ENCODE measurements around the gene LAMA4.
A peak's percentile ranks its signal among the peaks of the same experiment; 100 is the strongest.

Gene LAMA4

DNA sequence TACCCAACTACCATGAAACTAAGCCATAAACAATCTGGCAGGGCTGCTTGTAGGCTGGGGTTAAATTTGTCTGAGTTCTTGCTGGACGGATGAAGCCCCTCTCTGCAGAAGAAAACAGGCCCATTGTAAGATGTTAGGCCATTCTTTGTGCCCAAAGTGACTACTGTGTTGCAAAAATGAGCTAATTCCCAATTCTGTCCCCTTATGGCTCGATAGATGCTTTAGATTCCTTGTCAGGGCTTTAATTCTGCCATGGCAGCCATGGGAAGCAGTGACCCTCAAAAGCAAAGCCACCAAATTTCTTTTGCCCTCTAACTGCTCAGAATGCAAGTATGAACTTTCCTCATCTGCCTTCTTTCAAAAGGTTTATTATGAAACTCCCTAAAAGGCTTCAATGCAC lies 45.2 kb downstream of the LAMA4 start:
- TF ChIP-seq, protein P1, sequence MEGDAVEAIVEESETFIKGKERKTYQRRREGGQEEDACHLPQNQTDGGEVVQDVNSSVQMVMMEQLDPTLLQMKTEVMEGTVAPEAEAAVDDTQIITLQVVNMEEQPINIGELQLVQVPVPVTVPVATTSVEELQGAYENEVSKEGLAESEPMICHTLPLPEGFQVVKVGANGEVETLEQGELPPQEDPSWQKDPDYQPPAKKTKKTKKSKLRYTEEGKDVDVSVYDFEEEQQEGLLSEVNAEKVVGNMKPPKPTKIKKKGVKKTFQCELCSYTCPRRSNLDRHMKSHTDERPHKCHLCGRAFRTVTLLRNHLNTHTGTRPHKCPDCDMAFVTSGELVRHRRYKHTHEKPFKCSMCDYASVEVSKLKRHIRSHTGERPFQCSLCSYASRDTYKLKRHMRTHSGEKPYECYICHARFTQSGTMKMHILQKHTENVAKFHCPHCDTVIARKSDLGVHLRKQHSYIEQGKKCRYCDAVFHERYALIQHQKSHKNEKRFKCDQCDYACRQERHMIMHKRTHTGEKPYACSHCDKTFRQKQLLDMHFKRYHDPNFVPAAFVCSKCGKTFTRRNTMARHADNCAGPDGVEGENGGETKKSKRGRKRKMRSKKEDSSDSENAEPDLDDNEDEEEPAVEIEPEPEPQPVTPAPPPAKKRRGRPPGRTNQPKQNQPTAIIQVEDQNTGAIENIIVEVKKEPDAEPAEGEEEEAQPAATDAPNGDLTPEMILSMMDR (IDR thresholded peaks at IDR 0.05) = no peak
- Histone ChIP-seq H3K27ac (no peak overlapping the region), H3K36me3 (peaks cover 0 to 17% (median 6%) of the 10 kb centered on the region in 3 donors), H3K9me3 (no peaks in the 10 kb centered on the region), H3K4me1 (peaks cover 0 to 25% (median 11%) of the 10 kb centered on the region in 4 donors), H3K4me3 (no peak overlapping the region), H3K27me3 (no peaks in the 10 kb centered on the region)
- DNase-seq = no peak
- intact Hi-C loops (cut with DNase I; ENCODE audit: low total_unique reads) = loop anchor here (10.0 kb wide), 1 partner anchor 46 kb away; the partner anchor contains the start of gene LAMA4

DNA sequence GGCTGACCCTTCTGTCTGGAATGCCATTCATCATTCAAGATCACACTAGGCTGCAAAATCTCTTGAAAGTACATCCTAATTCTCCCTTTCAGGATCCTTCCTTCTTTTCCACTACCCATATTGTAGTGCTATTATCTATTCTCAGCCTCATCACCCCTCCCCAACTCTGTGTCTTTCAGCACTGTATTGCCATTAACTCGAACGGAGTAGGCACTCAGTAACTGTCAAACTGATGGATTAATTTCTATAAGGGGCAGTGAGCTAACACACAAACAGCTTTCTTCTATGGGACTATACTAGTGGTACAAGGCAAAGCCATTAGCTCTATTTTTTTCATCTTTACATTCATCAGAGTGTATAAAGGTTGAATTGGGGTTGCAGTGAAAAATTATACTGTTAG lies 46.6 kb downstream of the LAMA4 start:
- TF ChIP-seq, protein P1 (IDR thresholded peaks at IDR 0.05) = no peak
- Histone ChIP-seq H3K27me3 (no peaks in the 10 kb centered on the region), H3K4me1 (peaks cover 0 to 39% (median 16%) of the 10 kb centered on the region in 4 donors), H3K27ac (no peak overlapping the region), H3K36me3 (peaks cover 0 to 17% (median 6%) of the 10 kb centered on the region in 3 donors), H3K4me3 (no peak overlapping the region), H3K9me3 (no peaks in the 10 kb centered on the region)
- no peak for DNase-seq
- intact Hi-C loops (cut with DNase I; ENCODE audit: low total_unique reads) = loop anchor here (10.0 kb wide), 1 partner anchor 47 kb away; the partner anchor contains the start of gene LAMA4

DNA sequence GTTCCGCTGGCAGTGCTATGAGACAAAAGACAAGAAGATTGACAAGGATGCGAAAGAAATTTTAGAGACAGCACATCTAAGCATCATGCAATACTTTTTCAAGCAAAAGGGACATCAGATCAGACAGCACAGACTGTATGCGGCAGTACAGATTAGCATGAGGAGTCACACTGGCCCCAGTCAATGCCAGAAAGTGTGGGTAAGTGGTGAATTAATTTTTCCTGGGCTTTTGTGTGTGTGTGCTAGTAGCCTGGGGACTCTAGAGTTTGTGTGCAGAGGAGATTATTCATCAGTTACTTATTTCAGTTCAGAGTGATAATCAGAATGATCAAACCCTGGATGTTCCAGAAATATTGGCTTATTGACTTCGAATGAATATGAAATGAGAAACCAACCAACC lies 47.2 kb downstream of the LAMA4 start:
- intact Hi-C loops (cut with DNase I; ENCODE audit: low total_unique reads) = loop anchor here (10.0 kb wide), 1 partner anchor 48 kb away; the partner anchor contains the start of gene LAMA4

DNA sequence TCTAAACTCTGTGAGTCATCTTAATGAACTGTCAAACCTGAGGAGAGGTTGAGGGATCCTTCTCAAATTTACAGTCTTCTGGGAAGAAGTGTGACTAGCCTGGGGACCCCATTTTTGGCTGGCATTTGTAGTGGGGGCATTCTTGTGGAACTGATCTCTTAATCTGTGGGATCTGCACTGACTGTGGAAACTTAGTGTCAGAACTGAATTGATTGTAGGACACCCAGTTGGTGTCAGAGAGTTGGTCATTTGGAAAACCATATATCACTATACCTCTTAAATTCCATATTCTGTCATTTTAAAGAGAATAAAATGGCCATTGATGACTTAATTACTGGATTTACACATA lies 48.3 kb downstream of the LAMA4 start:
- intact Hi-C loops (cut with DNase I; ENCODE audit: low total_unique reads) = loop anchor here (10.0 kb wide), 1 partner anchor 49 kb away; the partner anchor contains the start of gene LAMA4
- no peak for DNase-seq
- Histone ChIP-seq H3K4me3 (no peak overlapping the region), H3K9me3 (no peaks in the 10 kb centered on the region), H3K27me3 (no peaks in the 10 kb centered on the region), H3K36me3 (peaks cover 0 to 22% (median 10%) of the 10 kb centered on the region in 3 donors), H3K4me1 (peaks cover 0 to 48% (median 18%) of the 10 kb centered on the region in 4 donors), H3K27ac (peak overlapping the region; percentile 1 to 14)
- TF ChIP-seq, protein P1 (IDR thresholded peaks at IDR 0.05) = no peak

More for the DNA sequence above, 47.2 kb downstream of the LAMA4 start:
- TF ChIP-seq, protein P1 (IDR thresholded peaks at IDR 0.05) = no peak
- no peaks in the 10 kb centered on the region for H3K9me3 ChIP-seq
- no peaks in the 10 kb centered on the region for H3K27me3 ChIP-seq
- H3K4me3 ChIP-seq = no peak overlapping the region
- peaks cover 0 to 45% (median 18%) of the 10 kb centered on the region in 4 donors for H3K4me1 ChIP-seq
- H3K27ac ChIP-seq = peak overlapping the region in 1 of 2 donors; percentile 9
- DNase-seq = no peak
- peaks cover 0 to 17% (median 6%) of the 10 kb centered on the region in 3 donors for H3K36me3 ChIP-seq

DNA sequence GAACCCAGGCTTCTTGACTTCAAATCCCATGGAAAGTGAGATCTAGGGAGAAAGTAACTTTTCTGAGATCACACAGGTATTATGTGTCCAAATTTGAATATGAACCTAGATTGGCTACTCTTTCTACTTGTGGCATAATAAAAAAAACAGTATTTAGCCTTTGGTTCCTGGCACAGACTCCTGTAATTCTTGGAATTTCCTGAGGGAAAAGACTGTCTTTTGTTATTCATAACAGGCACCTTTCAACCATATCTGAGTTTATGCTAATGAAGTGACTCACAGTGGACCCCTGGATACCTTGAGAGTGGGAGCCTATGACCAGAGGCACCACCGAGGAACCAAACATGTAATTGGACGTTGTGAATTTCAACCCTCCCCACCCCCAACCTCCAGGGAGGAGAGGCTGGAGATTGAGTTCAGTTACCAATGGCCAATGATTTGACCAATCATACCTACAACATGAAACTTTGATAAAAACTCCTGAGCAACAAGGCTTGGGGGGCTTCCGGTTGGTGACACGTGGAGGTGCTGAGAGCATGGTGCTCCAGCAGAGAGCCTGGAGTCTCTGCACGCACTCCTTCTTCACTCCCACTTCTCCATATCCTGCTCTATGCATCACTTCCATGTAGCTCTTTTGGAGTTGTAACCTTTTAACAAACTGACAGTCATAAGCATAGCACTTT lies 48.8 kb downstream of the LAMA4 start:
- no peak for DNase-seq
- no peaks in the 10 kb centered on the region for H3K9me3 ChIP-seq
- H3K36me3 ChIP-seq = peaks cover 0 to 27% (median 14%) of the 10 kb centered on the region in 3 donors
- peak overlapping the region; percentile 1 to 44 for H3K27ac ChIP-seq
- H3K4me3 ChIP-seq = no peak overlapping the region
- TF ChIP-seq, protein P1 (IDR thresholded peaks at IDR 0.05) = no peak
- H3K4me1 ChIP-seq = peaks cover 0 to 48% (median 18%) of the 10 kb centered on the region in 4 donors
- no peaks in the 10 kb centered on the region for H3K27me3 ChIP-seq
- intact Hi-C loops (cut with DNase I; ENCODE audit: low total_unique reads) = loop anchor here (10.0 kb wide), 1 partner anchor 49 kb away; the partner anchor contains the start of gene LAMA4
